GM23338 (cell line): Measurements from ENCODE around the gene NGLY1. TPM values are rescaled to one million over a fixed set of nuclear protein-coding genes. Genes with fewer than 3 reads are reported as not detected.

Source experiments
- ATAC-seq: fragments of 200-7000 bp; cut with Tn5 transposase; 3 replicates; pipeline ENCODE4 v1.9.1; 2020
- DNase-seq: peaks from one replicate; pipeline ENCODE4 v3.0.0-alpha.2; 2015; ENCODE audit warnings: low spot score
- H2AFZ ChIP-seq: fragments of 200-600 bp; sonication (generic); 2 replicates; pipeline ENCODE4 v1.8.0; 2016; ENCODE audit warnings: antibody characterized with exemption, mild to moderate bottlenecking, moderate library complexity
- H3F3A ChIP-seq: fragments of 200-600 bp; sonication (generic); replicated peaks from 2 replicates; pipeline ENCODE4 v1.8.0; 2017; ENCODE audit warnings: antibody characterized with exemption, mixed run types, low read depth
- H3K27ac ChIP-seq: fragments of 200-600 bp; sonication (generic); 2 replicates; pipeline ENCODE4 v1.6.1; 2016; ENCODE audit warnings: low read depth
- H3K27me3 ChIP-seq: fragments of 200-600 bp; sonication (generic); 2 replicates; pipeline ENCODE4 v1.8.0; 2016; ENCODE audit warnings: mild to moderate bottlenecking, mixed run types, moderate library complexity; ENCODE audit not compliant: insufficient read depth
- H3K36me3 ChIP-seq: fragments of 200-600 bp; sonication (generic); 2 replicates; pipeline ENCODE4 v1.8.0; 2016; ENCODE audit warnings: mild to moderate bottlenecking; ENCODE audit not compliant: insufficient read depth
- H3K4me1 ChIP-seq: fragments of 200-600 bp; sonication (generic); 2 replicates; pipeline ENCODE4 v1.8.0; 2016; ENCODE audit warnings: mild to moderate bottlenecking, moderate library complexity; ENCODE audit not compliant: insufficient read depth
- H3K4me2 ChIP-seq: fragments of 200-600 bp; sonication (generic); 2 replicates; pipeline ENCODE4 v1.7.1; 2017; ENCODE audit warnings: mixed run types
- H3K4me3 ChIP-seq: fragments of 200-600 bp; sonication (generic); 2 replicates; pipeline ENCODE4 v1.6.1; 2016; ENCODE audit warnings: mixed run types
- H3K79me2 ChIP-seq: fragments of 200-600 bp; sonication (generic); replicated peaks from 2 replicates; pipeline ENCODE4 v1.8.0; 2017; ENCODE audit warnings: mild to moderate bottlenecking; ENCODE audit not compliant: insufficient read depth
- H3K9me2 ChIP-seq: fragments of 200-600 bp; sonication (generic); 2 replicates; pipeline ENCODE4 v1.8.0; 2017; ENCODE audit not compliant: insufficient read depth
- H4K20me1 ChIP-seq: fragments of 200-600 bp; sonication (generic); replicated peaks from 2 replicates; pipeline ENCODE4 v1.8.0; 2017; ENCODE audit warnings: mild to moderate bottlenecking; ENCODE audit not compliant: insufficient read depth
- H3K27ac Mint-ChIP-seq: 2 replicates; pipeline ENCODE4 v1.8.0; 2020; ENCODE audit warnings: inconsistent platforms, mild to moderate bottlenecking, moderate library complexity, mixed read lengths
- H3K27me3 Mint-ChIP-seq: 3 replicates; pipeline ENCODE4 v1.8.0; 2022; ENCODE audit warnings: low read depth, mild to moderate bottlenecking, moderate library complexity, mixed read lengths, inconsistent platforms; ENCODE audit not compliant: insufficient read depth, poor library complexity
- H3K36me3 Mint-ChIP-seq: 3 replicates; pipeline ENCODE4 v1.8.0; 2021; ENCODE audit warnings: low read depth, mild to moderate bottlenecking, inconsistent platforms, moderate library complexity, mixed read lengths
- H3K4me1 Mint-ChIP-seq: 3 replicates; pipeline ENCODE4 v1.8.0; 2020; ENCODE audit warnings: mild to moderate bottlenecking, inconsistent platforms, mixed read lengths
- H3K4me3 Mint-ChIP-seq: 3 replicates; pipeline ENCODE4 v1.8.0; 2021; ENCODE audit warnings: moderate library complexity, mild to moderate bottlenecking, inconsistent platforms, mixed read lengths
- H3K9me3 Mint-ChIP-seq: 3 replicates; pipeline ENCODE4 v1.8.0; 2020; ENCODE audit warnings: moderate library complexity, mild to moderate bottlenecking, inconsistent platforms, mixed read lengths
- CREB1 ChIP-seq: fragments of 250-450 bp; sonication (Bioruptor Pico); IDR thresholded peaks from 2 replicates; pipeline ENCODE4 v1.5.0; 2020; ENCODE audit warnings: low read depth, mild to moderate bottlenecking, moderate library complexity
- EZH2 ChIP-seq: fragments of 200-600 bp; sonication (generic); IDR thresholded peaks from one replicate; pipeline ENCODE4 v1.8.0; 2017; ENCODE audit warnings: antibody characterized with exemption, mild to moderate bottlenecking, low read depth; ENCODE audit not compliant: unreplicated experiment
- JUNB ChIP-seq: IDR thresholded peaks from one replicate; pipeline ENCODE4 v1.6.1; 2016; ENCODE audit warnings: antibody characterized with exemption; ENCODE audit not compliant: unreplicated experiment
- NANOG ChIP-seq: IDR thresholded peaks from 2 replicates; pipeline ENCODE4 v1.6.1; 2016; ENCODE audit warnings: antibody characterized with exemption, borderline replicate concordance
- POLR2AphosphoS5 ChIP-seq: IDR thresholded peaks from 2 replicates; pipeline ENCODE4 v1.6.1; 2016; ENCODE audit warnings: antibody characterized with exemption, low read depth
- ZNF114 ChIP-seq: fragments of 250-450 bp; sonication (Bioruptor Pico); IDR thresholded peaks from 2 replicates; pipeline ENCODE4 v1.5.0; 2020; ENCODE audit warnings: mild to moderate bottlenecking, moderate library complexity
- ZNF331 ChIP-seq: fragments of 250-450 bp; sonication (Bioruptor Pico); IDR thresholded peaks from 2 replicates; pipeline ENCODE4 v1.5.0; 2020; ENCODE audit warnings: low read depth, mild to moderate bottlenecking, moderate library complexity
- polyA plus RNA-seq: library from polyadenylated mRNA; unstranded; fragments of >200 nt; fragmentation: Nextera tagmentation; extraction: Ambion mirVana; gene quantifications from 2 replicates; pipeline ENCODE4 v1.2.1, GENCODE V29; 2016
- total RNA-seq: library from RNA; depleted of rRNA; stranded (reverse); fragments of >200 nt; shearing (Covaris generic); gene quantifications from 2 replicates; pipeline ENCODE4 v1.2.3, GENCODE V29; 2014
- TF ChIP-seq, protein P1 (sequence below): IDR thresholded peaks from one replicate; pipeline ENCODE4 v1.6.1; 2018; ENCODE audit warnings: antibody characterized with exemption; ENCODE audit not compliant: unreplicated experiment
- TF ChIP-seq, protein P2 (sequence below): fragments of 250-450 bp; sonication (Bioruptor Pico); IDR thresholded peaks from 2 replicates; pipeline ENCODE4 v1.5.0; 2020; ENCODE audit warnings: mild to moderate bottlenecking, moderate library complexity
- TF ChIP-seq, protein P3 (sequence below): IDR thresholded peaks from 2 replicates; pipeline ENCODE4 v1.6.1; 2016; ENCODE audit warnings: antibody characterized with exemption

Gene NGLY1
- total and polyA plus RNA-seq, 2 experiments from 2014 or later, result 20.4 to 43.5 TPM

GRCh38 chr3:25713341-25713985 is 69.8 kb downstream of the NGLY1 start:
- H3K4me1 ChIP-seq, result no peaks in the 10 kb centered on the region
- no peaks in the 10 kb centered on the region for H4K20me1 ChIP-seq
- H3K27me3 Mint-ChIP-seq, result no peaks in the 10 kb centered on the region
- no peaks in the 10 kb centered on the region for H3K9me2 ChIP-seq
- H3K27ac Mint-ChIP-seq, result no peak overlapping the region; the same call in 1 of the 2 replicates
- H3K4me3 Mint-ChIP-seq, result no peak overlapping the region
- TF ChIP-seq, protein P1, sequence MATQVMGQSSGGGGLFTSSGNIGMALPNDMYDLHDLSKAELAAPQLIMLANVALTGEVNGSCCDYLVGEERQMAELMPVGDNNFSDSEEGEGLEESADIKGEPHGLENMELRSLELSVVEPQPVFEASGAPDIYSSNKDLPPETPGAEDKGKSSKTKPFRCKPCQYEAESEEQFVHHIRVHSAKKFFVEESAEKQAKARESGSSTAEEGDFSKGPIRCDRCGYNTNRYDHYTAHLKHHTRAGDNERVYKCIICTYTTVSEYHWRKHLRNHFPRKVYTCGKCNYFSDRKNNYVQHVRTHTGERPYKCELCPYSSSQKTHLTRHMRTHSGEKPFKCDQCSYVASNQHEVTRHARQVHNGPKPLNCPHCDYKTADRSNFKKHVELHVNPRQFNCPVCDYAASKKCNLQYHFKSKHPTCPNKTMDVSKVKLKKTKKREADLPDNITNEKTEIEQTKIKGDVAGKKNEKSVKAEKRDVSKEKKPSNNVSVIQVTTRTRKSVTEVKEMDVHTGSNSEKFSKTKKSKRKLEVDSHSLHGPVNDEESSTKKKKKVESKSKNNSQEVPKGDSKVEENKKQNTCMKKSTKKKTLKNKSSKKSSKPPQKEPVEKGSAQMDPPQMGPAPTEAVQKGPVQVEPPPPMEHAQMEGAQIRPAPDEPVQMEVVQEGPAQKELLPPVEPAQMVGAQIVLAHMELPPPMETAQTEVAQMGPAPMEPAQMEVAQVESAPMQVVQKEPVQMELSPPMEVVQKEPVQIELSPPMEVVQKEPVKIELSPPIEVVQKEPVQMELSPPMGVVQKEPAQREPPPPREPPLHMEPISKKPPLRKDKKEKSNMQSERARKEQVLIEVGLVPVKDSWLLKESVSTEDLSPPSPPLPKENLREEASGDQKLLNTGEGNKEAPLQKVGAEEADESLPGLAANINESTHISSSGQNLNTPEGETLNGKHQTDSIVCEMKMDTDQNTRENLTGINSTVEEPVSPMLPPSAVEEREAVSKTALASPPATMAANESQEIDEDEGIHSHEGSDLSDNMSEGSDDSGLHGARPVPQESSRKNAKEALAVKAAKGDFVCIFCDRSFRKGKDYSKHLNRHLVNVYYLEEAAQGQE, result no peak
- no peak for TF ChIP-seq EZH2
- no peak for TF ChIP-seq NANOG
- TF ChIP-seq POLR2AphosphoS5, result no peak
- TF ChIP-seq ZNF114, result no peak
- TF ChIP-seq, protein P2, sequence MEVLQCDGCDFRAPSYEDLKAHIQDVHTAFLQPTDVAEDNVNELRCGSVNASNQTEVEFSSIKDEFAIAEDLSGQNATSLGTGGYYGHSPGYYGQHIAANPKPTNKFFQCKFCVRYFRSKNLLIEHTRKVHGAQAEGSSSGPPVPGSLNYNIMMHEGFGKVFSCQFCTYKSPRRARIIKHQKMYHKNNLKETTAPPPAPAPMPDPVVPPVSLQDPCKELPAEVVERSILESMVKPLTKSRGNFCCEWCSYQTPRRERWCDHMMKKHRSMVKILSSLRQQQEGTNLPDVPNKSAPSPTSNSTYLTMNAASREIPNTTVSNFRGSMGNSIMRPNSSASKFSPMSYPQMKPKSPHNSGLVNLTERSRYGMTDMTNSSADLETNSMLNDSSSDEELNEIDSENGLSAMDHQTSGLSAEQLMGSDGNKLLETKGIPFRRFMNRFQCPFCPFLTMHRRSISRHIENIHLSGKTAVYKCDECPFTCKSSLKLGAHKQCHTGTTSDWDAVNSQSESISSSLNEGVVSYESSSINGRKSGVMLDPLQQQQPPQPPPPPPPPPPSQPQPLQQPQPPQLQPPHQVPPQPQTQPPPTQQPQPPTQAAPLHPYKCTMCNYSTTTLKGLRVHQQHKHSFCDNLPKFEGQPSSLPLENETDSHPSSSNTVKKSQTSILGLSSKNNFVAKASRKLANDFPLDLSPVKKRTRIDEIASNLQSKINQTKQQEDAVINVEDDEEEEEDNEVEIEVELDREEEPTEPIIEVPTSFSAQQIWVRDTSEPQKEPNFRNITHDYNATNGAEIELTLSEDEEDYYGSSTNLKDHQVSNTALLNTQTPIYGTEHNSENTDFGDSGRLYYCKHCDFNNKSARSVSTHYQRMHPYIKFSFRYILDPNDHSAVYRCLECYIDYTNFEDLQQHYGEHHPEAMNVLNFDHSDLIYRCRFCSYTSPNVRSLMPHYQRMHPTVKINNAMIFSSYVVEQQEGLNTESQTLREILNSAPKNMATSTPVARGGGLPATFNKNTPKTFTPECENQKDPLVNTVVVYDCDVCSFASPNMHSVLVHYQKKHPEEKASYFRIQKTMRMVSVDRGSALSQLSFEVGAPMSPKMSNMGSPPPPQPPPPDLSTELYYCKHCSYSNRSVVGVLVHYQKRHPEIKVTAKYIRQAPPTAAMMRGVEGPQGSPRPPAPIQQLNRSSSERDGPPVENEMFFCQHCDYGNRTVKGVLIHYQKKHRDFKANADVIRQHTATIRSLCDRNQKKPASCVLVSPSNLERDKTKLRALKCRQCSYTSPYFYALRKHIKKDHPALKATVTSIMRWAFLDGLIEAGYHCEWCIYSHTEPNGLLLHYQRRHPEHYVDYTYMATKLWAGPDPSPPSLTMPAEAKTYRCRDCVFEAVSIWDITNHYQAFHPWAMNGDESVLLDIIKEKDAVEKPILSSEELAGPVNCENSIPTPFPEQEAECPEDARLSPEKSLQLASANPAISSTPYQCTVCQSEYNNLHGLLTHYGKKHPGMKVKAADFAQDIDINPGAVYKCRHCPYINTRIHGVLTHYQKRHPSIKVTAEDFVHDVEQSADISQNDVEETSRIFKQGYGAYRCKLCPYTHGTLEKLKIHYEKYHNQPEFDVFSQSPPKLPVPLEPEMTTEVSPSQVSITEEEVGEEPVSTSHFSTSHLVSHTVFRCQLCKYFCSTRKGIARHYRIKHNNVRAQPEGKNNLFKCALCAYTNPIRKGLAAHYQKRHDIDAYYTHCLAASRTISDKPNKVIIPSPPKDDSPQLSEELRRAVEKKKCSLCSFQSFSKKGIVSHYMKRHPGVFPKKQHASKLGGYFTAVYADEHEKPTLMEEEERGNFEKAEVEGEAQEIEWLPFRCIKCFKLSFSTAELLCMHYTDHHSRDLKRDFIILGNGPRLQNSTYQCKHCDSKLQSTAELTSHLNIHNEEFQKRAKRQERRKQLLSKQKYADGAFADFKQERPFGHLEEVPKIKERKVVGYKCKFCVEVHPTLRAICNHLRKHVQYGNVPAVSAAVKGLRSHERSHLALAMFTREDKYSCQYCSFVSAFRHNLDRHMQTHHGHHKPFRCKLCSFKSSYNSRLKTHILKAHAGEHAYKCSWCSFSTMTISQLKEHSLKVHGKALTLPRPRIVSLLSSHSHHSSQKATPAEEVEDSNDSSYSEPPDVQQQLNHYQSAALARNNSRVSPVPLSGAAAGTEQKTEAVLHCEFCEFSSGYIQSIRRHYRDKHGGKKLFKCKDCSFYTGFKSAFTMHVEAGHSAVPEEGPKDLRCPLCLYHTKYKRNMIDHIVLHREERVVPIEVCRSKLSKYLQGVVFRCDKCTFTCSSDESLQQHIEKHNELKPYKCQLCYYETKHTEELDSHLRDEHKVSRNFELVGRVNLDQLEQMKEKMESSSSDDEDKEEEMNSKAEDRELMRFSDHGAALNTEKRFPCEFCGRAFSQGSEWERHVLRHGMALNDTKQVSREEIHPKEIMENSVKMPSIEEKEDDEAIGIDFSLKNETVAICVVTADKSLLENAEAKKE (CRISPR knock-in tag), result no peak
- no peak for TF ChIP-seq ZNF331
- TF ChIP-seq CREB1, result no peak
- no peak for TF ChIP-seq JUNB
- TF ChIP-seq, protein P3, sequence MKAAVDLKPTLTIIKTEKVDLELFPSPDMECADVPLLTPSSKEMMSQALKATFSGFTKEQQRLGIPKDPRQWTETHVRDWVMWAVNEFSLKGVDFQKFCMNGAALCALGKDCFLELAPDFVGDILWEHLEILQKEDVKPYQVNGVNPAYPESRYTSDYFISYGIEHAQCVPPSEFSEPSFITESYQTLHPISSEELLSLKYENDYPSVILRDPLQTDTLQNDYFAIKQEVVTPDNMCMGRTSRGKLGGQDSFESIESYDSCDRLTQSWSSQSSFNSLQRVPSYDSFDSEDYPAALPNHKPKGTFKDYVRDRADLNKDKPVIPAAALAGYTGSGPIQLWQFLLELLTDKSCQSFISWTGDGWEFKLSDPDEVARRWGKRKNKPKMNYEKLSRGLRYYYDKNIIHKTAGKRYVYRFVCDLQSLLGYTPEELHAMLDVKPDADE, result no peak
- no peak overlapping the region for H3K4me2 ChIP-seq
- DNase-seq (no peak), ATAC-seq (no peak)
- H3K27me3 ChIP-seq, result no peaks in the 10 kb centered on the region
- H3K36me3 ChIP-seq, result no peaks in the 10 kb centered on the region
- H3K36me3 Mint-ChIP-seq, result no peaks in the 10 kb centered on the region
- H3K27ac ChIP-seq, result no peak overlapping the region
- no peaks in the 10 kb centered on the region for H3F3A ChIP-seq
- H3K9me3 Mint-ChIP-seq, result peaks cover 3% of the 10 kb centered on the region; the same call in 1 of the 3 replicates
- no peaks in the 10 kb centered on the region for H3K4me1 Mint-ChIP-seq
- no peaks in the 10 kb centered on the region for H3K79me2 ChIP-seq
- H2AFZ ChIP-seq, result 0 out of 2 replicates have a peak overlapping the region, but pooled peaks have one; percentile 34
- H3K4me3 ChIP-seq, result no peak overlapping the region
